ENCODE measurements around the gene BAX. TPM values are rescaled to one million over a fixed set of nuclear protein-coding genes. Genes with fewer than 3 reads are reported as not detected.
"Not testable (repeated sequence)": the region's sequence is repeated elsewhere in the genome, so short reads cannot be mapped to it uniquely, and the experiment has no call there.

Gene BAX
- 65.4 and 85.9 TPM in 2 replicates for total RNA-seq

DNA sequence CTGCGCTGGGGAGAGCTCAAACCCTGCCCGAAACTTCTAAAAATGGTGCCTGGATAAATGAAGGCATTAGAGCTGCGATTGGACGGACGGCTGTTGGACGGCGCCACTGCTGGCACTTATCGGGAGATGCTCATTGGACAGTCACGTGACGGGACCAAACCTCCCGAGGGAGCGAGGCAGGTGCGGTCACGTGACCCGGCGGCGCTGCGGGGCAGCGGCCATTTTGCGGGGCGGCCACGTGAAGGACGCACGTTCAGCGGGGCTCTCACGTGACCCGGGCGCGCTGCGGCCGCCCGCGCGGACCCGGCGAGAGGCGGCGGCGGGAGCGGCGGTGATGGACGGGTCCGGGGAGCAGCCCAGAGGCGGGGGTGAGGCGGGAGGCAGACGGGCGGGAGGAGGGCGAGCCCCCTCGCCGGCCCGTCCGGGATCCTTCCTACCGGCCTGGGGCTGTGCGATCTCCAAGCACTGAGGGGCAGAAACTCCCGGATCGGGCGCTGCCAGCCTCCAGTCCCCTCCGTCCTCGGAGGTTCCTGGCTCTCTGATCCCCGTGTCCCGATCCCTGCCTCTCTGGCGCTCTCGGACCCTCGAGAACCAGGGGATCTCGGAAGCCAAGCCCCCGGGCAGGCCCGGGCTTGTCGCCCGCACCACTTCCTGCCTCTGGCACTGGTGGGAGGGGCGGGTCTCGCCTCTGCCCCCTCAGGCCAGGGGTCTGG is at the start of gene BAX:
Gene BAX (plus strand): TSS at position 281 of the 713 bp plus-strand sequence. CDS start 54 bp downstream, at position 335.
- DNase-seq (ENCODE audit: low read depth) = peak; percentile 96
- TF ChIP-seq, protein P1, sequence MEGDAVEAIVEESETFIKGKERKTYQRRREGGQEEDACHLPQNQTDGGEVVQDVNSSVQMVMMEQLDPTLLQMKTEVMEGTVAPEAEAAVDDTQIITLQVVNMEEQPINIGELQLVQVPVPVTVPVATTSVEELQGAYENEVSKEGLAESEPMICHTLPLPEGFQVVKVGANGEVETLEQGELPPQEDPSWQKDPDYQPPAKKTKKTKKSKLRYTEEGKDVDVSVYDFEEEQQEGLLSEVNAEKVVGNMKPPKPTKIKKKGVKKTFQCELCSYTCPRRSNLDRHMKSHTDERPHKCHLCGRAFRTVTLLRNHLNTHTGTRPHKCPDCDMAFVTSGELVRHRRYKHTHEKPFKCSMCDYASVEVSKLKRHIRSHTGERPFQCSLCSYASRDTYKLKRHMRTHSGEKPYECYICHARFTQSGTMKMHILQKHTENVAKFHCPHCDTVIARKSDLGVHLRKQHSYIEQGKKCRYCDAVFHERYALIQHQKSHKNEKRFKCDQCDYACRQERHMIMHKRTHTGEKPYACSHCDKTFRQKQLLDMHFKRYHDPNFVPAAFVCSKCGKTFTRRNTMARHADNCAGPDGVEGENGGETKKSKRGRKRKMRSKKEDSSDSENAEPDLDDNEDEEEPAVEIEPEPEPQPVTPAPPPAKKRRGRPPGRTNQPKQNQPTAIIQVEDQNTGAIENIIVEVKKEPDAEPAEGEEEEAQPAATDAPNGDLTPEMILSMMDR (IDR thresholded peaks at IDR 0.05; ENCODE audit: insufficient read depth, low read depth, low read length) = no peak

DNA sequence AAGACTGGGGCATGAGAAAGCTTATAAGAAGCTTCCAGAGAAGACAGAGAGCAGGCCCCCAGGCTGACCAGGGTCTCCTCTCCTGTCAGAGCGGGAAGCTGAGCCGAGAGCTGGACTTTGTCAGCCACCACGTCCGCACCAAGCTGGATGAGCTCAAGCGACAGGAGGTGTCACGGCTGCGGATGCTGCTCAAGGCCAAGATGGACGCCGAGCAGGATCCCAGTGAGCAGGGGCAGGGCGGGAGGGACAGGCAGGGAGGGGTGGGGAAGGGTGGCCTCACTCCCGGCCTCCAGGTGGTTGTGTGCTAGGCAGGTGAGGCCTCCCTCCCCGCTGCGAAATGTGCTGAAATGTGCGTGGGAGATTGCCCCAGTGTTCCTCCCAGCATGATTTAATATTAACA is 49.0 kb upstream of the BAX start:
- no peak overlapping the region for H3K4me3 ChIP-seq (ENCODE audit: low read depth, low read length)
- TF ChIP-seq, protein P1 (IDR thresholded peaks at IDR 0.05; ENCODE audit: insufficient read depth, low read depth, low read length) = no peak
- no peak for DNase-seq (ENCODE audit: low read depth)

More for the DNA sequence above, at the start of gene BAX:
- peak within 1 kb of the TSS; percentile 87 for H3K4me3 ChIP-seq (ENCODE audit: low read depth, low read length)

DNA sequence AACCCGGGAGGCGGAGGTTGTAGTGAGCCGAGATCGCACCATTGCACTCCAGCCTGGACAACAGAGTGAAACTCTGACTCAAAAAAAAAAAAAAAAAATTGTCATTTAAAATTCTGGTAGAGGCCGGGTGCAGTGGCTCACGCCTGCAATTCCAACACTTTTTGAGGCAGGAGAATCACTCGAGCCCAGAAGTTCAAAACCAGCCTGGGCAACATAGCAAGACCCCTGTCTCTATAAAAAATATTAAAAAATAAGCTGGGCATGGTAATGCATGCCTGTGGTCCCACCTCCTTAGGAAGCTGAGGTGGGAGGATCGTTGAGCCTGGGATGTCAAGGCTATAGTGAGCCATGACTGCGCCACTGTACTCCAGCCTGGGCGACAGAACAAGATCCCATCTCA is 48.4 kb upstream of the BAX start:
- no peak overlapping the region for H3K4me3 ChIP-seq (ENCODE audit: low read depth, low read length)
- DNase-seq (ENCODE audit: low read depth) = no peak
- TF ChIP-seq, protein P1 (IDR thresholded peaks at IDR 0.05; ENCODE audit: insufficient read depth, low read depth, low read length) = no peak

DNA sequence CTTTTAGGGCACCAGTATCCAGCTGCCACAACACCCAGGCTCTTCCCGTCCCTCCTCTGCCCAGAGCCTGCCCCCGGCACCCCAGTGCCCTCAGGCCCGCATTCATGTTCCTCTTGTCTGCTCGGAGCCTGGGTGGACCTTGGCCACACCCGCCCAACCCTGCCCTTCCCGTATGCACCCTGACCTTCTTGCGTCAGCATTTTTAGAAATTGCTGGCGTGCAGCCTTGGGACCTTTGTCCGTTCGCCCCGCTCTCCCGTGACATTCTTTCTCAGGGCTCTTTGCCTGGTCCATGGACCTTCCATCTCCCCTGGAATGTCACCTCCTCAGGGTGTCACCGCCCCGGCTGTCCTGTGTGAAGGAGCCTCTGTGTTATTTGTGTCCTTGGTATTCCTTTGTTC is 47.0 kb upstream of the BAX start:
- TF ChIP-seq, protein P1 (IDR thresholded peaks at IDR 0.05; ENCODE audit: insufficient read depth, low read depth, low read length) = no peak
- no peak for DNase-seq (ENCODE audit: low read depth)
- no peak overlapping the region for H3K4me3 ChIP-seq (ENCODE audit: low read depth, low read length)

DNA sequence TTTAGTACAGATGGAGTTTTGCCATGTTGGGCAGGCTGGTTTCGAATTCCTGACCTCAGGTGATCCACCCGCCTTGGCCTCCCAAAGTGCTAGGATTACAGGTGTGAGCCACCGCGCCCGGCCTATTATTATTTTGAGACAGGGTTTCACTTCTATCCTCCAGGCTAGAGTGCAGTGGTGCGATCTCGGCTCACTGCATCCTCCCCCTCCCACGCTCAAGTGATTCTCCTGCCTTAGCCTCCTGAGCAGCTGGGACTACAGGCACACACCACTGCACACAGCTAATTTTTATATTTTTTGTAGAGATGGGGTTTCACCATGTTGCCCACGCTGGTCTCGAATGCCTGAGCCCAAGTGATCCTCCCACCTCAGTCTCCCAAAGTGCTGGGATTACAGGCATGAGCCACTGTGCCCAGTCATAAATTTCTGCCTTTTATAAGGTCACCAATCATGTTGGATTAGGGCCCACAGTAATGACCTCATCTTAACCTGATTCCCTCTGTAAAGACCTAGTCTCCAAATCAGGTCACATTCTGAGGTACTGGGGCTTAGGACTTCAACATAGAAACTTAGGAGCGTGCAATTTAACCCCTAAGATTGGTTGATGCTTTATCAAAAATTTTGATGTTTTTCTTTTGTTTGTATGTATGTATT is 45.1 kb upstream of the BAX start:
- not testable (repeated sequence) for DNase-seq (ENCODE audit: low read depth); H3K4me3 ChIP-seq (ENCODE audit: low read depth, low read length)

DNA sequence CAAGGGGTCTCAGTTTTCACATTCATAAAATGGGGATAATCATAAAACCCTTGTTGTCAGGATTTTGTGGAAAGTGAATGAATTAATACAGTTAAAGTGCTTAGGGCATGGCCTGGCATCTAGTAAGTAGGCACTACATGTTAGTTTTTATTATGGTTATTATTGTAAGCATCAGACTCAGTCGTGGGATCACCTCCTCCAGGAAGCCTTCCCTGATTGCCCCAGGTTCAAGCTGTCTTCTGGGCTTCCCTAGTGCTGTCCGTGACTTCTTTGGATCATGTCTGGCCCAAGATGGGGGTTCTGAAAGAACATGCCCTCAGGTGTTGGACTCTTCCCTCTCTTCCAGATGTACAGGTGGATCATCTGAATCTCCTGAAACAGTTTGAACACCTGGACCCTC is 43.9 kb upstream of the BAX start:
- DNase-seq (ENCODE audit: low read depth) = no peak
- no peak overlapping the region for H3K4me3 ChIP-seq (ENCODE audit: low read depth, low read length)
- TF ChIP-seq, protein P1 (IDR thresholded peaks at IDR 0.05; ENCODE audit: insufficient read depth, low read depth, low read length) = no peak

DNA sequence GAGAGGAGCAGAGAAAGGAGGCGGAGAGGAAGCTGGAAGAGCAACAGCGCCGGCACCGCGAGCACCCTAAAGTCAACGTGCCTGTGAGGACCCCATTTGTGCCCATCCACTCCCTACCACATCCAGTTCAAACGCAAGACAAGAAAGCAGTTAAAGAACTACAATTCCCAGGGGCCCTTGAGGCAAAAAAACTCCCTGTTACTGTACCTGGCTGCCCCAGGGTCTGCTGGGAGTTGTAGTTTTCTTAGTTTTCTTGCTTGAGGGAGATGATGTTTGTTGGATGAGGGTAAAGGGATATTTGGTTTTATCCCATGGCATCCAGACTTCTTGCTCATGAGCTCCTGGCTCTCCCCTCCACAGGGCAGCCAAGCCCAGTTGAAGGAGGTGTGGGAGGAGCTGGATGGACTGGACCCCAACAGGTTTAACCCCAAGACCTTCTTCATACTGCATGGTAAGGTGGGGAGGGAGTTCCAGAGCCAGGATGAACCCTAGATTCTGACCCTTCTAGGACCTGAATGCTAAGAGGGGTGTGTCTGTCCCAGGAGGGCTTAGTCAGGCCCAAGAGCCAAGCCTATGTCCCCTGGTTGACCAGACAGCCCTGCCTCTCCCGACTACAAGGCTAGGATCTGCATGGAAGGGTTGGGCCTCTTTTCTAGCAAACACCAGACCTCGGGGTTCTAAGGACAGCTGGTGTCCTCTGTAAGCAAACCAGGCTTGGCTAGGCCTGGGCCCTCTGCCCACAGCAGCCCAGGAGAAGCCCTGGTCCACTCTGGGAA is 41.4 kb upstream of the BAX start:
- no peak overlapping the region for H3K4me3 ChIP-seq (ENCODE audit: low read depth, low read length)
- DNase-seq (ENCODE audit: low read depth) = no peak
- TF ChIP-seq, protein P1 (IDR thresholded peaks at IDR 0.05; ENCODE audit: insufficient read depth, low read depth, low read length) = no peak

Data from fibroblast of villous mesenchyme (primary cell).